SJSA1 (cell line): ENCODE measurements around the gene CZIB. TPM values are rescaled to one million over a fixed set of nuclear protein-coding genes. Genes with fewer than 3 reads are reported as not detected.

Source experiments
- DNase-seq, 2 experiments: peaks; one replicate each; pipeline ENCODE4 v3.0.0-alpha.2; 2015 to 2020; ENCODE audit warnings: low spot score in 2 of 2, low read depth in 1 of 2
- H3K27ac ChIP-seq: fragments of 250-450 bp; sonication (Bioruptor Pico); 2 replicates; pipeline ENCODE4 v1.5.1; 2020; ENCODE audit warnings: mild to moderate bottlenecking, moderate library complexity
- H3K27me3 ChIP-seq: fragments of 250-450 bp; sonication (Bioruptor Pico); replicated peaks from 2 replicates; pipeline ENCODE4 v1.5.1; 2020; ENCODE audit warnings: mild to moderate bottlenecking, moderate library complexity
- H3K36me3 ChIP-seq: fragments of 250-450 bp; sonication (Bioruptor Pico); 2 replicates; pipeline ENCODE4 v1.5.1; 2020; ENCODE audit warnings: mild to moderate bottlenecking
- H3K4me1 ChIP-seq: fragments of 250-450 bp; sonication (Bioruptor Pico); replicated peaks from 2 replicates; pipeline ENCODE4 v1.6.1; 2021; ENCODE audit warnings: mild to moderate bottlenecking
- H3K4me3 ChIP-seq: fragments of 250-450 bp; sonication (Bioruptor Pico); 2 replicates; pipeline ENCODE4 v1.5.1; 2020; ENCODE audit warnings: mild to moderate bottlenecking
- H3K9me3 ChIP-seq: fragments of 250-450 bp; sonication (Bioruptor Pico); replicated peaks from 2 replicates; pipeline ENCODE4 v1.5.1; 2020; ENCODE audit warnings: mild to moderate bottlenecking
- total RNA-seq: library from RNA; depleted of rRNA; stranded (reverse); fragments of >200 nt; shearing (Covaris generic); gene quantifications from 2 replicates; pipeline ENCODE4 v1.2.3, GENCODE V29; 2014

CZIB gene
- total RNA-seq, 1 experiment from 2014 or later, result 90.0 TPM

DNA sequence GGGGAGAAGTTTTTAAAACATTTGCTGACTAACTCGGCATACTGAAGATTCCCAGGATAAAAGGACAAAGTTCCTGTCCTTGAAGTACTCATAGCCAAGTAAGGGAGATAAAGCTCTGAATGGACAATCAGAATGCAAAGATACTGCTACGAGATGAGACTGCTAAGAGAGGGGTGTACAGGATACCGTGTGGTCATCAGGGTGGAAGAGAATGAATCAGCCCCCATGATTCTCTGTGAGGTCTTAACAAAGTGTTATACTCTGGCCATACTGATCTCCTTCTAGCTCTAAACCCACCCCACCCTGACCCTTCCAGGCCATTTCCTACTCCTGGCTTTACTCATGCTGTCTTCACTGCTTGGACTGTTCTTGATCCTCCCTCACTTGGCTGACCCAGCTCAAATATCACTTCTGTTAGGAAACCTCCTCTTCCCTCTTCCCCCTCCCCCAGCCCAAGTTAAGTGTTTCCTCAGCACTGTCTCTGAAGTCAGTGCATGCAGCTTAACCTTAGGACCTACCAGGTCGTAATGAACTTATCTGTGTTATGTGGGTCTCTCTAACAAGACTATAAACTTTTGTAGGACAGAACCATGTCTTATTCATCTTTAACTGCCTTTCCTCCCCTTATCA is 33.7 kb upstream of the CZIB start:
- H3K4me3 ChIP-seq, result no peak overlapping the region
- H3K27ac ChIP-seq, result no peak overlapping the region
- DNase-seq, result no peak
- no peaks in the 10 kb centered on the region for H3K4me1 ChIP-seq
- H3K27me3 ChIP-seq, result no peaks in the 10 kb centered on the region
- H3K36me3 ChIP-seq, result peaks cover 26% of the 10 kb centered on the region
- no peaks in the 10 kb centered on the region for H3K9me3 ChIP-seq

DNA sequence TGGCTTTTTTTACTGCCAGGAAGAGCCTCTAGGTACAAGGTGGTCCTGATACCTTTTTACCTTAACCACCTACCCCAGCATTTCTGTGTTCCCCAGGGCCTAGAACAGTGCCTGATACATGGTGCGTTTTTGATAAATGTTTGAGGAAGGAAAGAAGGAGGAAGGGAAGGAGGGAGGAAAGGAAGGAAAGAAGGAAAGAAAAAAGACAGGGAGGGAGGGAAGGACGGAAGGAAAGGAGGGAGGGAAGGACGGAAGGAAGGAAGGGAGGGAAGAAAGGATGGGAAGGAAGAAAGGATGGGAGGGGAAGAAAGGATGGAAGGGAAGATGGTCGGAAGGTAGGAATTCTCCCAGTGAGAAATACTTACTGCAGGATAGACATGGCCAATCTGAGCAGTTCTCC is 29.9 kb upstream of the CZIB start:
- Histone ChIP-seq H3K36me3 (peaks cover 26% of the 10 kb centered on the region), H3K27ac (no peak overlapping the region), H3K4me3 (no peak overlapping the region), H3K4me1 (peaks cover 11% of the 10 kb centered on the region), H3K9me3 (no peaks in the 10 kb centered on the region), H3K27me3 (no peaks in the 10 kb centered on the region)
- DNase-seq, result no peak

- Histone ChIP-seq H3K4me1 (peaks cover 11% of the 10 kb centered on the region), H3K9me3 (no peaks in the 10 kb centered on the region), H3K36me3 (peaks cover 23% of the 10 kb centered on the region), H3K27me3 (no peaks in the 10 kb centered on the region), H3K27ac (no peak overlapping the region), H3K4me3 (no peak overlapping the region)
- no peak for DNase-seq
Measured at GRCh38 chr1:53249706-53250105, 29.3 kb upstream of the CZIB start.

DNA sequence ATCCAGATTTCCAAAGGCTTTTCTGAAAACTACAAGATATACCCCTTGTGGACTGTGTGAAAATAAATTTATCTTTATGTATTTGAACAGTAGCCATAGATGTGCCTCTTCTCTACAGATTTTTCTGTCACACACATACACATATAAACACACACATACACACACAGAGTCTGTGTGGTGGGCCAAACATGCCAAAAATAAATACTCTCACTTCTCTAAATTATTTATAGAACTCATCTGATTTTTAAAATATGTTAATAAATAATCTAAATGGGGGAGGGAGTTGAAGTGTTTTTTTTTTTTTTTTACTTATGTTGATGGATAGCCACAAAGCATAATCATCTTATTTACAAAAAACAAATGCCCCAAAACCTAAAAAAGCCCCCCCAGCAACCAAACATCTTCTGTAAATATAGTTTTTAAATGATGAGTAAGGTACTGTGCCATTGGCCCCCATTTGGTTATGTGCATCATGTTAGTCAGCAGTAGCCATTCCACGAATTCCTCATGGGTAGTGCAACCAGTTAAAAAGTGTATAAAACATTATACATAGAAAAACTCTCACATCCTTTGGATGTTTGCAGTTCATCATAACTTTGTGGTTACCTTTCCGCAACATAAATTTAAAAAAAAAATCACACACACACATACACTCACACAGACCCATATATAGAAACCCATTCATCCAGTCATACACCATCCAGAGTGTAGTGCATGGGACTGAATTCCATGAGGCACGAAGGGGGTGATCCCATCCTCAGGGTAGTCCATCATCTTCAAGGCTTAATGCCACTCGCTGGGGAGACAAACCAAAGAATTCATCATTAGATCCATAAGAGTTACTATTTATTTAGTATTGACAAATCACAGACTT is 26.1 kb upstream of the CZIB start:
- Histone ChIP-seq H3K4me3 (no peak overlapping the region), H3K4me1 (peaks cover 11% of the 10 kb centered on the region), H3K9me3 (no peaks in the 10 kb centered on the region), H3K27me3 (no peaks in the 10 kb centered on the region), H3K27ac (peak overlapping the region; percentile 46), H3K36me3 (peaks cover 20% of the 10 kb centered on the region)
- peak in 1 of 2 experiments; percentile 64 for DNase-seq

DNA sequence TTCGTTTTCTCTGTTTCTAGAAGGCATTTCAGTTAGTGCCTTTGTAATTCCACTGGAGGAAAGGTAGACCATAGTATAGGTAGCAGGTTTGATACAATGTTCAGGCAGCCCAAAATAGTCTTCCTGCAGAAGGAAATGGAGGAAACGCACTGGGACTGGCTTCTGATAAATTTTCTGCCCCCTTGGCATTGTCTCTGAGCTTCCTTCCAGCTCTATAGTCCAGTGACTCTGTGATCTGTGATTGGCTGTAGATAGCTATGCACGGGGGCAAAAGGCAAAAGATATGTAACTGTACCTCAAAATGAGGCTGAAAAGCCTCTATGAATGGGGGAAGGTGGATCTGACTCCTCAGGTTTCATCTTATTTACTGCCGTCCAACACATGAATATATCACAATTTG is 23.7 kb upstream of the CZIB start:
- Histone ChIP-seq H3K27me3 (no peaks in the 10 kb centered on the region), H3K9me3 (no peaks in the 10 kb centered on the region), H3K27ac (no peak overlapping the region), H3K4me1 (peaks cover 11% of the 10 kb centered on the region), H3K4me3 (no peak overlapping the region), H3K36me3 (peaks cover 20% of the 10 kb centered on the region)
- no peak for DNase-seq

GRCh38 chr1:53242381-53242780 is 21.9 kb upstream of the CZIB start:
- H3K4me3 ChIP-seq, result no peak overlapping the region
- DNase-seq, result no peak
- no peaks in the 10 kb centered on the region for H3K27me3 ChIP-seq

GRCh38 chr1:53241828-53242227 is 21.4 kb upstream of the CZIB start:
- no peaks in the 10 kb centered on the region for H3K27me3 ChIP-seq
- no peak overlapping the region for H3K27ac ChIP-seq
- H3K9me3 ChIP-seq, result no peaks in the 10 kb centered on the region

More at GRCh38 chr1:53242381-53242780, 21.9 kb upstream of the CZIB start:
- Histone ChIP-seq H3K4me1 (peaks cover 19% of the 10 kb centered on the region), H3K9me3 (no peaks in the 10 kb centered on the region), H3K36me3 (peaks cover 13% of the 10 kb centered on the region), H3K27ac (no peak overlapping the region)

DNA sequence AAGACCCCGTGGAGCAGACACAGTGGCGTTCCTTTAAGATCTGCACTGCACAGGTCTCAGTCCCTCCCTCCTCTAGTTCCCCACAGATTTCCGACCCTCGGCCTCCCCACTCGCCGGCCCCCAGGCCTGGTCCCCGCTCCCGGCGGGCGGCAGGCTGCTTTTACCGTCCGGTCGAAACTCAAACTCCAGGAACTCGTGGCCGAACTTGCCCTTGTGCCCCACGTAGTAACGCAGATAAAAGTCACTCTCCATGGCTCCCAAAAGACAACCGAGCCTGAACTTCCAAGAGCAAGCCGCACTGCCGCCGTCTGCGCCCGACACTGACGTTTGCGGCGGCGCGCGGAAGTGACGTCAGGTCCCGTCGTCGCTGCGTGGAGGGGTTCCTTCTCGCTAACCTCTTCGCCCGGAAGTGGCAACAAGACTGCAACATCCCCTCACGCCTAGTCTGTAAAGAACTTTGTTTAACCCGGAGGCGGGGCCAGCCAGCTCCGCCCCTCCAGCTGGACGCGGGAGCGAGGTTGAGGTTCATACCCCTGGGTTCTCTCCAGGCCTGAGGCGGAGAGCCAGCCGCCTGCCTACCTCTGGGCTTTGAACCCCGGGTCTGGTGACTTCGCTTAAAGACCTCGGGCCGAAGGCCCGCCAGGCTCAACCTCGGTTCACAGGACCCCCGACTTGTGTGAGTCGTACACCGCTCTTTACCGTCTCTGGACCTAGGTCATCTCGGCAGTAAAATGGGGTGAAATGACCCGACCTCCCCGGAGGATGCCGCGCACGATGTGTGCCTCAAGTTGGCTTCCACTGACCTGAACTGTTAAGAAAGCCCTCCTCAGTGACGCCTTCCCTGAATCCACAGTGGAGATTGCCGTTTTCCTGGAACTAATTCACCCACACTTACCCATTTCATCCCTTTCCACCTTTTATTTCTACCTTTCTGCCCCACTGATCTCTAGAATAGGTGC is 18.0 kb upstream of the CZIB start, which contains the start of gene MAGOH:
Gene MAGOH, minus strand, starts transcription at position 322 of the 959 bp plus-strand sequence. Its CDS starts 70 bp downstream, at position 252.
- DNase-seq, result peak; percentile 95 to 97
- no peaks in the 10 kb centered on the region for H3K9me3 ChIP-seq

More at GRCh38 chr1:53241828-53242227, 21.4 kb upstream of the CZIB start:
- H3K36me3 ChIP-seq, result peaks cover 13% of the 10 kb centered on the region
- peaks cover 22% of the 10 kb centered on the region for H3K4me1 ChIP-seq
- H3K4me3 ChIP-seq, result no peak overlapping the region
- DNase-seq, result no peak

DNA sequence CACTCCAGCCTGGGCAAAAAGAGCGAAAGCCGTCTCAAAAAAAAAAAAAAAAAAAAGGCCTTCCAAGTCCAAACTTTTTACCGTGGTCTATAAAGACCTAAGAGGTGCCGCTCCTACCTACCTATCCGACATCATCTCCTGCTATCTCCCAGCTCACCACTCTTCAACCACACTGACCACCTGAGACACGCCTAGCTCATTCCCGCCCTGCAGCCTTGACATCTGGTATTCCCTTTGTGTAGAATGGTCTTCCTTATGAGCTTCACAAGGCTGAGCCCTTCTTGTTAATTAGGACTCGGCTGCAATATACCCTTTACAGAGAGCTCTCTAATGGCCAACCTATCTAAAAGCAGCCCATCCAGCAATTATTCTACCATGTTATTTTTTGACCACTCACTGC is 17.2 kb upstream of the CZIB start:
- no peak for DNase-seq
- Histone ChIP-seq H3K4me3 (peak overlapping the region; percentile 77), H3K36me3 (peaks cover 42% of the 10 kb centered on the region), H3K27me3 (no peaks in the 10 kb centered on the region), H3K4me1 (peaks cover 19% of the 10 kb centered on the region), H3K27ac (peak overlapping the region; percentile 65), H3K9me3 (no peaks in the 10 kb centered on the region)

More for the DNA sequence above, 18.0 kb upstream of the CZIB start, which contains the start of gene MAGOH:
- Histone ChIP-seq H3K4me1 (peaks cover 19% of the 10 kb centered on the region), H3K27ac (peak within 1 kb of the TSS; percentile 65), H3K27me3 (no peaks in the 10 kb centered on the region), H3K4me3 (peak within 1 kb of the TSS; percentile 77), H3K36me3 (peaks cover 34% of the 10 kb centered on the region)

- peaks cover 10% of the 10 kb centered on the region for H3K4me1 ChIP-seq
- peaks cover 30% of the 10 kb centered on the region for H3K36me3 ChIP-seq
- H3K9me3 ChIP-seq, result no peaks in the 10 kb centered on the region
- no peaks in the 10 kb centered on the region for H3K27me3 ChIP-seq
- peak overlapping the region; percentile 86 for H3K4me3 ChIP-seq
- DNase-seq, result no peak
- peak overlapping the region; percentile 82 for H3K27ac ChIP-seq
Measured at GRCh38 chr1:53220962-53221286, 490 bp upstream of the CZIB start.

GRCh38 chr1:53219711-53220110 is 723 bp downstream of the CZIB start:
- Histone ChIP-seq H3K27ac (peak overlapping the region; percentile 82), H3K27me3 (no peaks in the 10 kb centered on the region), H3K36me3 (peaks cover 38% of the 10 kb centered on the region), H3K4me3 (peak overlapping the region; percentile 86), H3K9me3 (no peaks in the 10 kb centered on the region), H3K4me1 (peaks cover 10% of the 10 kb centered on the region)
- peak in 1 of 2 experiments; percentile 4 for DNase-seq

DNA sequence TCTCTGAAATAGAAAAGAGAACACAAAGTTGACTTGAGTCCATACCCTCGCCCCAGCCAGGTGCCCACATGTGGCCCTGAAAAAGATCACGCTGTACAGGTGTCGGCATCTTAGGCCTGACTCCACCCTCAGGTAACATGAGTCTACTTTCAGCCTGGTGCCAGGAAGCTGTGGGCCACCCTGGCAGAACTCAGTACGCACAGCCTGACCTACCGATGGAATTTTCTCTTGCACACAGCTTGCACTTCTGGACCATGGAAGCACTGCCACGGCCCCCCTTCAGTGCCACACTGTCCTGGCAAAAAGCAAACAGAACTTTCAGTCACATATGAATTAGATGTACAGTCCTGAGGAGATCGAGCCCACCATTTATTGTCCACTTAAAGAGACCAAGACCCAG is 2.2 kb downstream of the CZIB start:
- no peaks in the 10 kb centered on the region for H3K27me3 ChIP-seq
- H3K36me3 ChIP-seq, result peaks cover 53% of the 10 kb centered on the region
- H3K4me1 ChIP-seq, result peaks cover 10% of the 10 kb centered on the region
- H3K9me3 ChIP-seq, result no peaks in the 10 kb centered on the region
- no peak overlapping the region for H3K27ac ChIP-seq
- no peak for DNase-seq
- no peak overlapping the region for H3K4me3 ChIP-seq

DNA sequence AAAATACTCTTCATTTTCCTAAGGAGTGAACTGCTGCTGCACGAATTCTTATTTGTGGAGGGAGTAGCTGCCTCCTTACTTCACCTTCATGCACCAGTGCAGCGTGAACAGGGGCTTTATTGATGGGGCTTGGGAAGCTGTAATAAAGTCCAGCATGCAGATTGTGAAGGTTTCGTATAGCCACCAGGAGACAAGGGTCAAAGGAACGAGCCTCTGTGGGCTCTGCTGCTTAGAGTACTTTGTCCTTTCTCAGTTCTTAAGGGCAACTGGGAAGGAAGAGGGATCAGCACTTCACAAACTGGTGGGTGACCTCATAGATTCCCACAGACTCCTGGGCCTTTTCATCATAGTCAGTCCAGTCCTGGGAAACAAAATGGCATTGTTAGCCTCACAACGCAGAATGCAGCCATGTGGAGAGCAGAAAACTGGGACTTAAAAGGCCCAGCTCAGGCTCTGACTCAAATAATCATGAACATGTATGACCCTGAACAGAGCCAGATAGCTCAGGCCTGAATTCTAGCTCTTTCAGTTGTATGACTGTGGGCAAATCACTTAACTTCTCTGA is 6.0 kb downstream of the CZIB start:
- H3K27me3 ChIP-seq, result no peaks in the 10 kb centered on the region
- H3K4me1 ChIP-seq, result peaks cover 3% of the 10 kb centered on the region; the same call in 1 of the 2 replicates
- H3K9me3 ChIP-seq, result no peaks in the 10 kb centered on the region
- H3K36me3 ChIP-seq, result peaks cover 84% of the 10 kb centered on the region
- DNase-seq, result no peak
- H3K27ac ChIP-seq, result no peak overlapping the region
- no peak overlapping the region for H3K4me3 ChIP-seq
